H9 (cell line): ENCODE data around the gene LIN9. TPM values are rescaled to one million over a fixed set of nuclear protein-coding genes. Genes with fewer than 3 reads are reported as not detected.
A peak's percentile ranks its signal among the peaks of the same experiment; 100 is the strongest.

Experiments used
- DNase-seq: peaks from one replicate; pipeline ENCODE4 v3.0.0-alpha.2; 2017
- H2AFZ ChIP-seq: one replicate; pipeline ENCODE4 v1.6.1; 2013; ENCODE audit warnings: mild to moderate bottlenecking, low read length, control low read depth, moderate library complexity
- H2AK5ac ChIP-seq: 2 replicates; pipeline ENCODE4 v1.6.1; 2013; ENCODE audit warnings: low read length, control low read depth, mixed read lengths; ENCODE audit not compliant: insufficient read length
- H2BK120ac ChIP-seq: one replicate; pipeline ENCODE4 v1.6.1; 2013; ENCODE audit warnings: low read depth, mild to moderate bottlenecking, low read length, control low read depth, inconsistent platforms; ENCODE audit not compliant: poor library complexity, severe bottlenecking
- H2BK12ac ChIP-seq: 2 replicates; pipeline ENCODE4 v1.6.1; 2013; ENCODE audit warnings: low read length, control low read depth, mixed read lengths, low read depth; ENCODE audit not compliant: insufficient read length
- H2BK15ac ChIP-seq: 2 replicates; pipeline ENCODE4 v1.6.1; 2013; ENCODE audit warnings: low read depth, low read length, control low read depth
- H2BK20ac ChIP-seq: one replicate; pipeline ENCODE4 v1.6.1; 2013; ENCODE audit warnings: low read depth, mild to moderate bottlenecking, low read length, control low read depth, inconsistent platforms; ENCODE audit not compliant: poor library complexity, severe bottlenecking
- H2BK5ac ChIP-seq: 2 replicates; pipeline ENCODE4 v1.6.1; 2013; ENCODE audit warnings: low read length, control low read depth, mixed read lengths; ENCODE audit not compliant: insufficient read length
- H3K14ac ChIP-seq: 2 replicates; pipeline ENCODE4 v1.6.1; 2013; ENCODE audit warnings: low read length, control low read depth; ENCODE audit not compliant: insufficient read depth
- H3K18ac ChIP-seq: 2 replicates; pipeline ENCODE4 v1.6.1; 2013; ENCODE audit warnings: low read depth, mild to moderate bottlenecking, mixed read lengths, low read length, control low read depth; ENCODE audit not compliant: insufficient read length
- H3K23ac ChIP-seq: 2 replicates; pipeline ENCODE4 v1.6.1; 2013; ENCODE audit warnings: low read length, control low read depth, mixed read lengths, low read depth; ENCODE audit not compliant: insufficient read length
- H3K23me2 ChIP-seq: 2 replicates; pipeline ENCODE4 v1.6.1; 2013; ENCODE audit warnings: low read depth, mild to moderate bottlenecking, mixed read lengths, low read length, control low read depth; ENCODE audit not compliant: insufficient read length, poor library complexity, severe bottlenecking
- H3K27ac ChIP-seq: 2 replicates; pipeline ENCODE4 v1.5.1; 2013; ENCODE audit warnings: low read length, control low read depth, mixed read lengths, low read depth; ENCODE audit not compliant: insufficient read length
- H3K27me3 ChIP-seq: 2 replicates; pipeline ENCODE4 v1.6.1; 2013; ENCODE audit warnings: low read length, control low read depth, inconsistent platforms; ENCODE audit not compliant: insufficient read depth
- H3K4ac ChIP-seq: 2 replicates; pipeline ENCODE4 v1.6.1; 2013; ENCODE audit warnings: low read depth, mild to moderate bottlenecking, control low read depth, inconsistent platforms, low read length, moderate library complexity
- H3K4me1 ChIP-seq: 2 replicates; pipeline ENCODE4 v1.6.1; 2013; ENCODE audit warnings: low read length, control low read depth, inconsistent platforms; ENCODE audit not compliant: insufficient read depth
- H3K4me2 ChIP-seq: 2 replicates; pipeline ENCODE4 v1.6.1; 2013; ENCODE audit warnings: low read length, control low read depth, mixed read lengths; ENCODE audit not compliant: insufficient read length, insufficient read depth
- H3K56ac ChIP-seq: 2 replicates; pipeline ENCODE4 v1.6.1; 2013; ENCODE audit warnings: low read depth, mild to moderate bottlenecking, mixed read lengths, low read length, control low read depth; ENCODE audit not compliant: insufficient read length
- H3K79me1 ChIP-seq: 2 replicates; pipeline ENCODE4 v1.6.1; 2013; ENCODE audit warnings: low read depth, mild to moderate bottlenecking, moderate library complexity, low read length, control low read depth, inconsistent platforms; ENCODE audit not compliant: insufficient read depth, poor library complexity, severe bottlenecking
- H3K79me2 ChIP-seq: 2 replicates; pipeline ENCODE4 v1.6.1; 2013; ENCODE audit warnings: low read length, control low read depth, inconsistent platforms; ENCODE audit not compliant: insufficient read depth
- H3K9ac ChIP-seq: 2 replicates; pipeline ENCODE4 v1.6.1; 2013; ENCODE audit warnings: low read length, control low read depth, mixed read lengths; ENCODE audit not compliant: insufficient read length; ENCODE audit errors: extremely low read depth
- H3K9me3 ChIP-seq: one replicate; pipeline ENCODE4 v1.6.1; 2013; ENCODE audit warnings: low read depth, low read length, inconsistent platforms; ENCODE audit not compliant: control insufficient read depth
- H3T11ph ChIP-seq: one replicate; pipeline ENCODE4 v1.6.1; 2013; ENCODE audit warnings: mild to moderate bottlenecking, low read length, control low read depth, inconsistent platforms
- H4K20me1 ChIP-seq: one replicate; pipeline ENCODE4 v1.6.1; 2013; ENCODE audit not compliant: control insufficient read depth, insufficient read length, insufficient read depth
- H4K5ac ChIP-seq: 2 replicates; pipeline ENCODE4 v1.6.1; 2013; ENCODE audit warnings: low read depth, mild to moderate bottlenecking, mixed read lengths, low read length, control low read depth; ENCODE audit not compliant: insufficient read length
- H4K8ac ChIP-seq: replicated peaks from 2 replicates; pipeline ENCODE4 v1.6.1; 2013; ENCODE audit warnings: low read length, control low read depth, mixed read lengths, low read depth; ENCODE audit not compliant: insufficient read length
- H4K91ac ChIP-seq: 2 replicates; pipeline ENCODE4 v1.6.1; 2013; ENCODE audit warnings: low read depth, mild to moderate bottlenecking, moderate library complexity, mixed read lengths, low read length, control low read depth; ENCODE audit not compliant: insufficient read length
- H3K27ac Mint-ChIP-seq, 3 experiments: 2 replicates in 2 of 3; 3 replicates in 1 of 3; pipeline ENCODE4 v1.8.0; 2020 to 2021; ENCODE audit warnings: mixed read lengths in 3 of 3, mild to moderate bottlenecking in 1 of 3, moderate library complexity in 1 of 3
- H3K27me3 Mint-ChIP-seq: 2 replicates; pipeline ENCODE4 v1.8.0; 2021; ENCODE audit warnings: low read depth, mild to moderate bottlenecking, moderate library complexity, mixed read lengths
- H3K36me3 Mint-ChIP-seq, 3 experiments: 2 replicates in 2 of 3; 3 replicates in 1 of 3; pipeline ENCODE4 v1.8.0; 2020 to 2021; ENCODE audit warnings: low read depth in 3 of 3, mixed read lengths in 3 of 3; ENCODE audit not compliant: insufficient read depth in 1 of 3
- H3K4me1 Mint-ChIP-seq, 2 experiments: 2 replicates each; pipeline ENCODE4 v1.8.0; 2020; ENCODE audit warnings: mixed read lengths in 2 of 2
- H3K4me3 Mint-ChIP-seq, 2 experiments: 2 replicates in 1 of 2; 3 replicates in 1 of 2; pipeline ENCODE4 v1.8.0; 2020 to 2021; ENCODE audit warnings: mild to moderate bottlenecking in 2 of 2, mixed read lengths in 2 of 2, moderate library complexity in 1 of 2
- H3K9me3 Mint-ChIP-seq, 2 experiments: 2 replicates in 1 of 2; 3 replicates in 1 of 2; pipeline ENCODE4 v1.8.0; 2020; ENCODE audit warnings: mild to moderate bottlenecking in 2 of 2, mixed read lengths in 2 of 2, moderate library complexity in 1 of 2
- WGBS: extraction: QIAGEN DNeasy Blood & Tissue Kit; methylation state at CpG from one replicate; pipeline ENCODE4 v1.1.7; 2013; ENCODE audit warnings: missing lambda C conversion rate, low lambda C conversion rate, mixed read lengths; ENCODE audit not compliant: insufficient read length; ENCODE audit errors: extremely low coverage; 5-methylcytosine and 5-hydroxymethylcytosine counted together
- total RNA-seq: library from RNA; stranded (reverse); gene quantifications from 2 replicates; pipeline ENCODE4 v1.2.1, GENCODE V29; 2021
- TF ChIP-seq, protein P1 (sequence below): fragments of 200-600 bp; sonication (generic); conservative IDR thresholded peaks from 3 replicates; pipeline ENCODE4 v1.8.0; 2021; ENCODE audit warnings: antibody characterized with exemption, mild to moderate bottlenecking

LIN9 gene
- total RNA-seq, 1 experiment from 2014 or later: 9.5 TPM

GRCh38 chr1:226355016-226355415, 46.1 kb upstream of the LIN9 start:
- Mint-ChIP-seq H3K4me1 (peaks cover 7 to 12% of the 10 kb centered on the region in 2 experiments; a peak in 3 of 4 replicates), H3K9me3 (no peaks in the 10 kb centered on the region), H3K27me3 (no peaks in the 10 kb centered on the region), H3K36me3 (peaks cover 13 to 41% (median 17%) of the 10 kb centered on the region in 3 experiments; a peak in 6 of 7 replicates), H3K27ac (peak overlapping the region in 1 of 3 experiments; percentile 31; a peak in 2 of 7 replicates), H3K4me3 (no peak overlapping the region)
- Histone ChIP-seq H3K9ac (no peak overlapping the region), H3K9me3 (no peaks in the 10 kb centered on the region), H2BK15ac (no peak overlapping the region), H3K14ac (no peak overlapping the region), H4K20me1 (no peaks in the 10 kb centered on the region), H3K27ac (no peak overlapping the region), H2AFZ (no peak overlapping the region), H3K27me3 (no peaks in the 10 kb centered on the region), H3K23me2 (no peaks in the 10 kb centered on the region), H4K8ac (no peak overlapping the region), H3K79me2 (no peaks in the 10 kb centered on the region), H3K4me1 (no peaks in the 10 kb centered on the region; the same call in 1 of the 2 replicates), H2BK20ac (no peak overlapping the region), H3T11ph (no peak overlapping the region), H2BK120ac (no peak overlapping the region), H2BK5ac (no peak overlapping the region), H3K4me2 (no peak overlapping the region), H3K56ac (no peak overlapping the region), H3K23ac (no peak overlapping the region), H4K91ac (no peak overlapping the region), H2AK5ac (no peak overlapping the region), H3K18ac (no peak overlapping the region), H3K79me1 (no peaks in the 10 kb centered on the region), H2BK12ac (no peak overlapping the region), H4K5ac (no peak overlapping the region), H3K4ac (no peak overlapping the region)
- WGBS: no CpG with 5 or more reads among the region's 10 CpGs
- no peak for DNase-seq
- TF ChIP-seq, protein P1, sequence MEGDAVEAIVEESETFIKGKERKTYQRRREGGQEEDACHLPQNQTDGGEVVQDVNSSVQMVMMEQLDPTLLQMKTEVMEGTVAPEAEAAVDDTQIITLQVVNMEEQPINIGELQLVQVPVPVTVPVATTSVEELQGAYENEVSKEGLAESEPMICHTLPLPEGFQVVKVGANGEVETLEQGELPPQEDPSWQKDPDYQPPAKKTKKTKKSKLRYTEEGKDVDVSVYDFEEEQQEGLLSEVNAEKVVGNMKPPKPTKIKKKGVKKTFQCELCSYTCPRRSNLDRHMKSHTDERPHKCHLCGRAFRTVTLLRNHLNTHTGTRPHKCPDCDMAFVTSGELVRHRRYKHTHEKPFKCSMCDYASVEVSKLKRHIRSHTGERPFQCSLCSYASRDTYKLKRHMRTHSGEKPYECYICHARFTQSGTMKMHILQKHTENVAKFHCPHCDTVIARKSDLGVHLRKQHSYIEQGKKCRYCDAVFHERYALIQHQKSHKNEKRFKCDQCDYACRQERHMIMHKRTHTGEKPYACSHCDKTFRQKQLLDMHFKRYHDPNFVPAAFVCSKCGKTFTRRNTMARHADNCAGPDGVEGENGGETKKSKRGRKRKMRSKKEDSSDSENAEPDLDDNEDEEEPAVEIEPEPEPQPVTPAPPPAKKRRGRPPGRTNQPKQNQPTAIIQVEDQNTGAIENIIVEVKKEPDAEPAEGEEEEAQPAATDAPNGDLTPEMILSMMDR: no peak
